Urinary bladder (tissue), 4 donors: ENCODE measurements around the gene ESM1. TPM values are rescaled to one million over a fixed set of nuclear protein-coding genes. Genes with fewer than 3 reads are reported as not detected.

Experiments
- DNase-seq: peaks from one replicate; pipeline ENCODE4 v3.0.0-alpha.2; 2015; ENCODE audit errors: extremely low spot score
- H3K27ac ChIP-seq: one replicate; pipeline ENCODE4 v1.5.1; 2013; ENCODE audit warnings: low read depth, mild to moderate bottlenecking, moderate library complexity
- H3K36me3 ChIP-seq: one replicate; pipeline ENCODE4 v1.6.1; 2013; ENCODE audit warnings: mild to moderate bottlenecking, moderate library complexity; ENCODE audit not compliant: insufficient read depth
- H3K4me1 ChIP-seq: one replicate; pipeline ENCODE4 v1.6.1; 2013; ENCODE audit warnings: mild to moderate bottlenecking, moderate library complexity; ENCODE audit not compliant: insufficient read depth
- H3K4me3 ChIP-seq: one replicate; pipeline ENCODE4 v1.5.1; 2013; ENCODE audit warnings: low read depth, low read length
- WGBS: extraction: QIAGEN DNeasy Blood & Tissue Kit; methylation state at CpG from one replicate; pipeline ENCODE4 v1.1.7; 2013; 5-methylcytosine and 5-hydroxymethylcytosine counted together
- polyA plus RNA-seq: library from polyadenylated mRNA; stranded (reverse); fragments of 200-250 nt; gene quantifications from one replicate; pipeline ENCODE4 v1.2.3, GENCODE V29; 2013
- total RNA-seq: library from RNA; depleted of rRNA; stranded (reverse); fragments of >200 nt; gene quantifications from one replicate; pipeline ENCODE4 v1.2.3, GENCODE V29; 2014
- donor health status: healthy with polysubstance abuse.
- donor health status: healthy.

Gene ESM1
- total and polyA plus RNA-seq, 2 donors: 0.19 to 1.8 TPM

- Histone ChIP-seq H3K27ac (no peak overlapping the region), H3K4me1 (no peaks in the 10 kb centered on the region), H3K4me3 (no peak overlapping the region), H3K36me3 (no peaks in the 10 kb centered on the region)
- no peak for DNase-seq
- WGBS: 69% methylated on average over 2 of the region's 2 CpGs
Measured at GRCh38 chr5:54997081-54997480, 11.7 kb upstream of the ESM1 start.

GRCh38 chr5:54996466-54996865 lies 11.1 kb upstream of the ESM1 start:
- Histone ChIP-seq H3K36me3 (no peaks in the 10 kb centered on the region), H3K4me3 (no peak overlapping the region), H3K4me1 (no peaks in the 10 kb centered on the region), H3K27ac (no peak overlapping the region)
- DNase-seq: no peak
- 60% methylated on average over 5 of the region's 5 CpGs for WGBS

GRCh38 chr5:54995168-54995567 lies 9.8 kb upstream of the ESM1 start:
- no peak overlapping the region for H3K27ac ChIP-seq
- H3K4me1 ChIP-seq: no peaks in the 10 kb centered on the region
- WGBS: 93% methylated on average over 3 of the region's 3 CpGs
- no peaks in the 10 kb centered on the region for H3K36me3 ChIP-seq
- H3K4me3 ChIP-seq: no peak overlapping the region
- DNase-seq: no peak

- no peaks in the 10 kb centered on the region for H3K4me1 ChIP-seq
- 70% methylated on average over 2 of the region's 2 CpGs for WGBS
Measured at GRCh38 chr5:54994628-54995027, 9.2 kb upstream of the ESM1 start.

GRCh38 chr5:54993318-54993717 lies 7.9 kb upstream of the ESM1 start:
- no peaks in the 10 kb centered on the region for H3K36me3 ChIP-seq
- 24% methylated on average over 2 of the region's 2 CpGs for WGBS
- H3K4me1 ChIP-seq: no peaks in the 10 kb centered on the region
- DNase-seq: no peak
- no peak overlapping the region for H3K27ac ChIP-seq
- no peak overlapping the region for H3K4me3 ChIP-seq

More at GRCh38 chr5:54994628-54995027, 9.2 kb upstream of the ESM1 start:
- H3K27ac ChIP-seq: no peak overlapping the region
- H3K4me3 ChIP-seq: no peak overlapping the region
- DNase-seq: no peak
- no peaks in the 10 kb centered on the region for H3K36me3 ChIP-seq

- Histone ChIP-seq H3K27ac (no peak overlapping the region), H3K4me3 (no peak overlapping the region), H3K4me1 (no peaks in the 10 kb centered on the region), H3K36me3 (no peaks in the 10 kb centered on the region)
- WGBS: 35% methylated on average over 3 of the region's 3 CpGs
- no peak for DNase-seq
Measured at GRCh38 chr5:54991416-54991815, 6.0 kb upstream of the ESM1 start.

GRCh38 chr5:54990841-54991258 lies 5.5 kb upstream of the ESM1 start:
- no peak overlapping the region for H3K4me3 ChIP-seq
- no peaks in the 10 kb centered on the region for H3K36me3 ChIP-seq
- H3K27ac ChIP-seq: no peak overlapping the region
- DNase-seq: no peak
- H3K4me1 ChIP-seq: no peaks in the 10 kb centered on the region
- WGBS: 64% methylated on average over 1 of the region's 1 CpG

- 57% methylated on average over 2 of the region's 2 CpGs for WGBS
- no peak overlapping the region for H3K4me3 ChIP-seq
- no peaks in the 10 kb centered on the region for H3K4me1 ChIP-seq
- no peak for DNase-seq
- no peaks in the 10 kb centered on the region for H3K36me3 ChIP-seq
- no peak overlapping the region for H3K27ac ChIP-seq
Measured at GRCh38 chr5:54988817-54989216, 3.4 kb upstream of the ESM1 start.

GRCh38 chr5:54988218-54988617 lies 2.8 kb upstream of the ESM1 start:
- DNase-seq: no peak
- H3K27ac ChIP-seq: no peak overlapping the region
- no peak overlapping the region for H3K4me3 ChIP-seq
- no peaks in the 10 kb centered on the region for H3K36me3 ChIP-seq
- H3K4me1 ChIP-seq: no peaks in the 10 kb centered on the region
- WGBS: 54% methylated on average over 1 of the region's 1 CpG

- Histone ChIP-seq H3K27ac (no peak overlapping the region), H3K36me3 (no peaks in the 10 kb centered on the region), H3K4me1 (no peaks in the 10 kb centered on the region), H3K4me3 (no peak overlapping the region)
- 63% methylated on average over 5 of the region's 5 CpGs for WGBS
- no peak for DNase-seq
Measured at GRCh38 chr5:54986269-54986654, 869 bp upstream of the ESM1 start.

- Histone ChIP-seq H3K4me3 (no peak overlapping the region), H3K36me3 (no peaks in the 10 kb centered on the region), H3K4me1 (no peaks in the 10 kb centered on the region), H3K27ac (no peak overlapping the region)
- WGBS: 52% methylated on average over 7 of the region's 7 CpGs
- no peak for DNase-seq
Measured at GRCh38 chr5:54981928-54982327, 3.5 kb downstream of the ESM1 start.

- no peak overlapping the region for H3K4me3 ChIP-seq
- H3K4me1 ChIP-seq: no peaks in the 10 kb centered on the region
- H3K36me3 ChIP-seq: no peaks in the 10 kb centered on the region
- no peak overlapping the region for H3K27ac ChIP-seq
- WGBS: 65% methylated on average over 1 of the region's 1 CpG
- DNase-seq: no peak
Measured at GRCh38 chr5:54975701-54976100, 9.7 kb downstream of the ESM1 start.

- no peak overlapping the region for H3K27ac ChIP-seq
- H3K36me3 ChIP-seq: no peaks in the 10 kb centered on the region
- WGBS: 73% methylated on average over 5 of the region's 5 CpGs
- H3K4me1 ChIP-seq: no peaks in the 10 kb centered on the region
- H3K4me3 ChIP-seq: no peak overlapping the region
- DNase-seq: no peak
Measured at GRCh38 chr5:54969856-54970828, 15.3 kb downstream of the ESM1 start.

GRCh38 chr5:54969242-54969641 lies 16.2 kb downstream of the ESM1 start:
- Histone ChIP-seq H3K27ac (no peak overlapping the region), H3K4me1 (no peaks in the 10 kb centered on the region), H3K36me3 (no peaks in the 10 kb centered on the region), H3K4me3 (no peak overlapping the region)
- WGBS: 92% methylated on average over 4 of the region's 4 CpGs
- DNase-seq: no peak
